CD4-positive, alpha-beta T cell (primary cell): ENCODE measurements around the gene CACNA2D1. TPM values are rescaled to one million over a fixed set of nuclear protein-coding genes. Genes with fewer than 3 reads are reported as not detected.

Experiments used
- ATAC-seq: fragments of 200-7000 bp; cut with Tn5 transposase; one replicate; pipeline ENCODE4 v1.10.0; 2022; ENCODE audit warnings: mild to moderate bottlenecking; ENCODE audit not compliant: poor library complexity
- CTCF ChIA-PET: fragments of 350-600 bp; sonication (Branson Sonifier 250); formaldehyde crosslinking; loops from one replicate; lab custom pipeline; 2021; ENCODE audit warnings: antibody characterized with exemption, inconsistent platforms; lab: Charles Lee
- POLR2A ChIA-PET: fragments of 350-600 bp; sonication (Branson Sonifier 250); formaldehyde crosslinking; loops from one replicate; lab custom pipeline; 2021; ENCODE audit warnings: antibody characterized with exemption, inconsistent platforms; lab: Charles Lee
- DNase-seq, 14 experiments: peaks; one replicate each; pipeline ENCODE4 v3.0.0-alpha.2; 2013 to 2020; ENCODE audit warnings: mixed read lengths in 2 of 14
- H3K27ac ChIP-seq, 2 donors: one replicate each; pipeline versions ENCODE4 v1.5.1 to v1.7.0; 2013; ENCODE audit warnings: low read length in 2 of 2, low read depth in 1 of 2, mild to moderate bottlenecking in 1 of 2
- H3K27me3 ChIP-seq, 2 experiments: 1 replicate in 1 of 2; 2 replicates in 1 of 2; pipeline versions ENCODE4 v1.6.1 to v1.7.0; 2013; ENCODE audit warnings: low read length in 2 of 2, control low read depth in 1 of 2, mild to moderate bottlenecking in 1 of 2, moderate library complexity in 1 of 2; ENCODE audit not compliant: insufficient read depth in 2 of 2, control insufficient read depth in 1 of 2
- H3K36me3 ChIP-seq: one replicate; pipeline ENCODE4 v1.6.1; 2013; ENCODE audit warnings: low read length, control low read depth; ENCODE audit not compliant: insufficient read depth
- H3K4me1 ChIP-seq: one replicate; pipeline ENCODE4 v1.6.1; 2013; ENCODE audit warnings: low read length, control low read depth; ENCODE audit not compliant: insufficient read depth
- H3K4me3 ChIP-seq: one replicate; pipeline ENCODE4 v1.5.1; 2013; ENCODE audit warnings: mild to moderate bottlenecking, low read length, moderate library complexity
- H3K9me3 ChIP-seq, 2 experiments: 1 replicate in 1 of 2; 2 replicates in 1 of 2; pipeline versions ENCODE4 v1.6.1 to v1.7.0; 2013; ENCODE audit warnings: low read length in 2 of 2, mild to moderate bottlenecking in 2 of 2, control low read depth in 1 of 2, moderate library complexity in 1 of 2; ENCODE audit not compliant: control insufficient read depth in 1 of 2, insufficient read depth in 1 of 2
- H3K27ac Mint-ChIP-seq: one replicate; pipeline ENCODE4 v1.8.0; 2020; ENCODE audit warnings: mixed read lengths
- H3K27me3 Mint-ChIP-seq: one replicate; pipeline ENCODE4 v1.8.0; 2021; ENCODE audit warnings: mixed read lengths
- H3K36me3 Mint-ChIP-seq: one replicate; pipeline ENCODE4 v1.8.0; 2021; ENCODE audit warnings: low read depth, mixed read lengths
- H3K4me1 Mint-ChIP-seq: one replicate; pipeline ENCODE4 v1.8.0; 2021; ENCODE audit warnings: low read depth, mixed read lengths
- H3K4me3 Mint-ChIP-seq: one replicate; pipeline ENCODE4 v1.8.0; 2020; ENCODE audit warnings: mild to moderate bottlenecking, mixed read lengths
- H3K9me3 Mint-ChIP-seq: one replicate; pipeline ENCODE4 v1.8.0; 2020; ENCODE audit warnings: mixed read lengths
- CTCF ChIP-seq: fragments of 200-600 bp; IDR thresholded peaks from one replicate; pipeline ENCODE4 v1.8.0; 2022; ENCODE audit warnings: antibody characterized with exemption, mild to moderate bottlenecking
- intact Hi-C, 2 experiments: fragments of 100-400 bp; cut with DNase I in 1 of 2; cut with micrococcal nuclease in 1 of 2; formaldehyde crosslinking; loops; one replicate each; pipeline versions ENCODE4 v1.15.1 to v1.9.0; 2023 to 2025; cut with DNase I, micrococcal nuclease
- total RNA-seq, 174 experiments: library from RNA in 2 of 174; stranded (reverse) in 2 of 174; gene quantifications; one replicate each; pipeline ENCODE4 v1.2.3 and lab custom pipeline; 2021 to 2026

Gene CACNA2D1
- total RNA-seq, 2 experiments from 2014 or later: not detected

- ATAC-seq (no peak), DNase-seq (no peak)
- Histone ChIP-seq H3K36me3 (no peaks in the 10 kb centered on the region), H3K9me3 (no peaks in the 10 kb centered on the region), H3K4me1 (no peaks in the 10 kb centered on the region), H3K27ac (no peak overlapping the region), H3K4me3 (no peak overlapping the region), H3K27me3 (no peaks in the 10 kb centered on the region)
- TF ChIP-seq CTCF: no peak
- ChIA-PET POLR2A (no interaction called here), CTCF (no interaction called here)
- Mint-ChIP-seq H3K4me1 (no peaks in the 10 kb centered on the region), H3K9me3 (no peaks in the 10 kb centered on the region), H3K27ac (no peak overlapping the region), H3K4me3 (no peak overlapping the region), H3K36me3 (no peaks in the 10 kb centered on the region), H3K27me3 (no peaks in the 10 kb centered on the region)
- intact Hi-C loops: no loop called here
Measured at GRCh38 chr7:82175319-82175718, 268.3 kb downstream of the CACNA2D1 start.

DNA sequence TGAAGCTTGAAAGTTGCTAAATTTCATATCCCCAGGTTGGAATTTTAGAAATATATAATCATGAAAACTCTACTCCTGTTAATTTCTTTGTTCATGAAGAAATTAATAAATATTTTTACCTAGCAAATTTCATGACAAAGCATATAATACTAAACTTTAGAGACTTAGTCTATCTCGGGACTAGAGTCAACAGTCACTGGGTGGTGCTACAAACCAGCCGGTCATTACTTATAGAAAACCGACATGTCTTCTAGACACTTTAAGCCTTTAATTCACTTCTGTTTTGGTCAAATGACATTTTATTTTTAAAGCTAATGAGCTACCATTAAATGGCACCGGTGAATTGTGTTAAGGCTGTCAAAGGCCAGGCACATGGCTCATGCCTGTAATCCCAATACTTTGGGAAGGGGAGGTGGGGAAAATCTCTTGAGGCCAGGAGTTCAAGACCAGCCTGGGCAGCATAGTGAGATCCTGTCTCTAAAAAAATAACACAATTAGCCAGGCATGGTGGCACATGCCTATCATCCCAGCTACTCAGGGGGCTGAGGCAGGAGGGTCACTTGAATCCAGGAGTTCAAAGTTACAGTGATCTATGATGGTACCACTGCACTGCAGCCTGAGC is 270.1 kb downstream of the CACNA2D1 start:
- no peaks in the 10 kb centered on the region for H3K36me3 Mint-ChIP-seq
- CTCF ChIA-PET: no interaction called here
- DNase-seq (no peak), ATAC-seq (no peak)
- no peaks in the 10 kb centered on the region for H3K9me3 ChIP-seq
- H3K4me3 Mint-ChIP-seq: no peak overlapping the region
- no peak for TF ChIP-seq CTCF
- no peaks in the 10 kb centered on the region for H3K27me3 Mint-ChIP-seq
- H3K4me1 ChIP-seq: no peaks in the 10 kb centered on the region
- no peaks in the 10 kb centered on the region for H3K36me3 ChIP-seq
- H3K27me3 ChIP-seq: no peaks in the 10 kb centered on the region
- no peak overlapping the region for H3K4me3 ChIP-seq
- no peaks in the 10 kb centered on the region for H3K9me3 Mint-ChIP-seq
- intact Hi-C loops: no loop called here
- POLR2A ChIA-PET: no interaction called here
- H3K27ac ChIP-seq: no peak overlapping the region
- no peak overlapping the region for H3K27ac Mint-ChIP-seq
- H3K4me1 Mint-ChIP-seq: no peaks in the 10 kb centered on the region

DNA sequence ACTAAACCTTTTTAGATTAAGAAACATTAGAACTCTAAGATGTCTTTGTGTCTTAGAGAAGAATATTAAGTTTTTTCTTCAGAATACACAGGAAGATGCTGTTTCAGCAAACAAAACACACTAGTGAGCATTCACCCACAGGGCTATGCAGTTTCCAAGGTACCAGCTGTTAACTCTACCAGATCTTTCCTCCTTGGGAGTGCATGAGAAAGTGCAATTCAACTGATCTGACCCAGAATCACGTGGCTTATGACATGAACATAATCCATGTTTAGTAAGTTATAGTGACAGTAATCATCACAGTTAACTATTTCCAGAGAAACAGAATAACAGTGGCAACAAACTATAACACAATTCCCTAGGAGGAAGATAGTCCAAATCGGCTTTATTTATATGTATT is 270.7 kb downstream of the CACNA2D1 start:
- Histone ChIP-seq H3K27me3 (no peaks in the 10 kb centered on the region), H3K4me3 (no peak overlapping the region), H3K27ac (no peak overlapping the region), H3K36me3 (no peaks in the 10 kb centered on the region), H3K9me3 (no peaks in the 10 kb centered on the region), H3K4me1 (no peaks in the 10 kb centered on the region)
- H3K9me3 Mint-ChIP-seq: no peaks in the 10 kb centered on the region
- TF ChIP-seq CTCF: no peak
- POLR2A ChIA-PET: no interaction called here
- no peak for ATAC-seq
- CTCF ChIA-PET: no interaction called here
- no peaks in the 10 kb centered on the region for H3K27me3 Mint-ChIP-seq
- H3K27ac Mint-ChIP-seq: no peak overlapping the region
- no peak overlapping the region for H3K4me3 Mint-ChIP-seq
- no peaks in the 10 kb centered on the region for H3K4me1 Mint-ChIP-seq
- no peak for DNase-seq
- H3K36me3 Mint-ChIP-seq: no peaks in the 10 kb centered on the region
- intact Hi-C loops: no loop called here
